Uterus (tissue), 2 donors: ENCODE results near the gene ARF6.

ENCODE experiments used
- CTCF ChIP-seq, 4 experiments: fragments of 200-600 bp in 2 of 4; fragments of 450-650 bp in 2 of 4; sonication (generic) in 2 of 4; IDR thresholded peaks; one replicate each; pipeline ENCODE4 v1.5.1; 2016 to 2019; ENCODE audit warnings: antibody characterized with exemption in 4 of 4, mild to moderate bottlenecking in 2 of 4, moderate library complexity in 1 of 4
- POLR2A ChIP-seq, 2 donors: fragments of 450-650 bp; IDR thresholded peaks; one replicate each; pipeline ENCODE4 v1.6.1; 2016; ENCODE audit warnings: antibody characterized with exemption in 2 of 2, mild to moderate bottlenecking in 1 of 2, moderate library complexity in 1 of 2

GRCh38 chr14:49881350-49882001, 11.4 kb upstream of the ARF6 start:
- no peak for TF ChIP-seq CTCF (IDR thresholded peaks at IDR 0.05)
- TF ChIP-seq POLR2A (IDR thresholded peaks at IDR 0.05): no peak
